ENCODE data around the gene ANKRD2.

ANKRD2 gene

DNA sequence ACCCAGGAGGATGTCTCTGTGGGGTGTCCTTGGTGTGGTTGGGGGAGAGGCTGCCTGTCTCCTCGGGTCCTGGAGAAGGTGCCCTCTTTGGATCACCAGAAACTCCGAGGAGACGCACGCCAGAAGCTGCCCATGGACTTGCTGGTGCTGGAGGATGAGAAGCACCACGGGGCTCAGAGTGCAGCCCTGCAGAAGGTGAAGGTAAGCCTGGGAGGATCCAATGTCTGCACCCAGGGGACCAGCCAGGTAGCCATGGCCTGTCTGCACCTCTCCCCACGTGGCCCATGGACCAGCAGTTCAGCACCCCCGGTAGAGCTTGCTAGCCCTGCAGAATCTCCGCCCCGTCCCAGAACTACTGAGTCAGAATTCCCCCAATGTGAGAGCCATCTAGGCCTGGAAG lies 5.1 kb downstream of the ANKRD2 start:
- TF ChIP-seq, protein P1, sequence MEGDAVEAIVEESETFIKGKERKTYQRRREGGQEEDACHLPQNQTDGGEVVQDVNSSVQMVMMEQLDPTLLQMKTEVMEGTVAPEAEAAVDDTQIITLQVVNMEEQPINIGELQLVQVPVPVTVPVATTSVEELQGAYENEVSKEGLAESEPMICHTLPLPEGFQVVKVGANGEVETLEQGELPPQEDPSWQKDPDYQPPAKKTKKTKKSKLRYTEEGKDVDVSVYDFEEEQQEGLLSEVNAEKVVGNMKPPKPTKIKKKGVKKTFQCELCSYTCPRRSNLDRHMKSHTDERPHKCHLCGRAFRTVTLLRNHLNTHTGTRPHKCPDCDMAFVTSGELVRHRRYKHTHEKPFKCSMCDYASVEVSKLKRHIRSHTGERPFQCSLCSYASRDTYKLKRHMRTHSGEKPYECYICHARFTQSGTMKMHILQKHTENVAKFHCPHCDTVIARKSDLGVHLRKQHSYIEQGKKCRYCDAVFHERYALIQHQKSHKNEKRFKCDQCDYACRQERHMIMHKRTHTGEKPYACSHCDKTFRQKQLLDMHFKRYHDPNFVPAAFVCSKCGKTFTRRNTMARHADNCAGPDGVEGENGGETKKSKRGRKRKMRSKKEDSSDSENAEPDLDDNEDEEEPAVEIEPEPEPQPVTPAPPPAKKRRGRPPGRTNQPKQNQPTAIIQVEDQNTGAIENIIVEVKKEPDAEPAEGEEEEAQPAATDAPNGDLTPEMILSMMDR (IDR thresholded peaks at IDR 0.05; ENCODE audit: low read depth, low read length, missing control alignments): no peak
- H3K4me3 ChIP-seq (replicated peaks; ENCODE audit: low read depth, low read length): no peak overlapping the region
- DNase-seq (ENCODE audit: extremely low read depth, low read depth): no peak

DNA sequence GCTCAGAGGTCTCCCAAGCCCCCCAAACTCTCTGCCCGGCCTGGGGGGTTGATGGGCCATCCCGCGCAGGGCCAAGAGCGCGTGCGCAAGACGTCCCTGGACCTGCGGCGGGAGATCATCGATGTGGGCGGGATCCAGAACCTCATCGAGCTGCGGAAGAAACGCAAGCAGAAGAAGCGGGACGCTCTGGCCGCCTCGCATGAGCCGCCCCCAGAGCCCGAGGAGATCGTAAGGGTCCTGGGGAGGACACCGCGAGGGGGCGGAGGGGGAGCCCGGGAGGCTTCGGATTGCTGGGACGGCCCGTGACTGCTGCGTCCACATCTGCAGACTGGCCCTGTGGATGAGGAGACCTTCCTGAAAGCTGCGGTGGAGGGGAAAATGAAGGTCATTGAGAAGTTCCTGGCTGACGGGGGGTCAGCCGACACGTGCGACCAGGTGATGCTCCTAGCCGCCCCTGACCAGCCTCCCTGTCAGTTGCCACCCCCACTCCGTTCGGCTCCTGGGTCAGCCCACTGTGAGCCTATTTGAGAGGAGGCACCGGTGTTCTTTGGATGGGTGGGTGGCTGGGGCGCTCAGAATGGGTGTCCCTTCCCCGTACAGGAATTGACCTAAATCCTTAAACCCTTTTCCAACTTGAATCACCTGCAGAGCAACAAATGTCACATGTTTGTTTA lies 5.7 kb downstream of the ANKRD2 start:
- TF ChIP-seq, protein P1 (IDR thresholded peaks at IDR 0.05; ENCODE audit: low read depth, low read length, missing control alignments): no peak
- no peak for DNase-seq (ENCODE audit: extremely low read depth, low read depth)

DNA sequence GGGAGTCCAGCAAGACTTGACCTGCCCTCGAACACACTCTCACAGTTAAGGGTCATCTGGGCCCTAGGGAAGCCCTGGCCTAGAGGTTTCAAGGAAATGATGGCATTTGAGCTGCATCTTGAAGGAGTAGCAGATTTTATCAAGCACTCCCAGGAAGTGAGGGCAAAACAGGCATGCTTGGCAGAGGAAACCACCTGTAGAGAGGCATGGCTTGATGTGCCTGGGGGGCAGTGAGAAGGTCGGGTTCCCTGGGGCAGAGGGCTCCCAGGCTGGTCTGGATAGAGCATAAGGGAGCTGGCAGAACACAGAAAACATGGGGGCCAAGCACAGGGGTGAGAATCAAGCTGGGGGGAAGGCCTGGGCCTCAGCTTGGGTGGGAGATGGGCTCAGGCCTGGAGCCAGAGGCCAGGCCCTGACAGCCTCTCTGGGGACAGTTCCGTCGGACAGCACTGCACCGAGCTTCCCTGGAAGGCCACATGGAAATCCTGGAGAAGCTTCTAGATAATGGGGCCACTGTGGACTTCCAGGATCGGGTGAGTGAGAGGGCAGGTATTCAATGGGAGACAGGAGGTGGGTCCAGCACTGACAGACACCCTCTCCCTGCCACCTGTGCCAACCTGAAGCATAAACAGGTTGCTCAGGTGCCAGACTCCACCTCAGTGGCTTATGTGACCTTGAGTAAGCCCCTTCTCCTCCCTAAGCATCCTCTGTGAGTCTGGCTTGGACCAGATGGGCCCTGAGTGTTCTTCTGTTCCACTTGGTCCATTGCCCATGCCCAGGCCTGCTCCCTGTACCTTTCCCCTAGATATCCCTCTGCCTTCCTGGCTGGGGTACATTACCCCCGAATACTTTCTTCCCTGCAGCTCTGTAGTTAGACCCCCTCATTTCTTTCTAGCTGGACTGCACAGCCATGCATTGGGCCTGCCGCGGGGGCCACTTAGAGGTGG lies 8.1 kb downstream of the ANKRD2 start:
- no peak overlapping the region for H3K4me3 ChIP-seq (replicated peaks; ENCODE audit: low read depth, low read length)
- no peak for DNase-seq (ENCODE audit: extremely low read depth, low read depth)
- TF ChIP-seq, protein P1 (IDR thresholded peaks at IDR 0.05; ENCODE audit: low read depth, low read length, missing control alignments): no peak

More for the DNA sequence above, 5.7 kb downstream of the ANKRD2 start:
- H3K4me3 ChIP-seq (replicated peaks; ENCODE audit: low read depth, low read length): no peak overlapping the region

DNA sequence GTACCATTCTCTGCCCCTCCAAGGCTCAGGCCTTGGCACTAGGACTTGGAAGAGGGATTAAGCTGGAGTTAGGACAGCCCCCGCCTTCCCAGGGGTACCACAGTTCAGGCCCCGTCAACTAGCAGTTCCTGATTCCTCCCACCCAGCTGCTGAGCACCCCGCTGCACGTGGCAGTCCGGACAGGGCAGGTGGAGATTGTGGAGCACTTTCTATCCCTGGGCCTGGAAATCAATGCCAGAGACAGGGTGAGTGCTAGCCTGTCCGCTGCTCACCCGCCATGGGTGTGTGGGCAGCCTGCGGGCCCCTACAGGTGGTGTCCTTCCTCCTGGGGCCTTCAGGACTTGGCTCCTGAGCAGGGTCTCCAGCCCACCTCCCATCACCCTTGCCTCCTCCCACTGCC lies 9.6 kb downstream of the ANKRD2 start:
- no peak for DNase-seq (ENCODE audit: extremely low read depth, low read depth)
- no peak overlapping the region for H3K4me3 ChIP-seq (replicated peaks; ENCODE audit: low read depth, low read length)
- TF ChIP-seq, protein P1 (IDR thresholded peaks at IDR 0.05; ENCODE audit: low read depth, low read length, missing control alignments): no peak

DNA sequence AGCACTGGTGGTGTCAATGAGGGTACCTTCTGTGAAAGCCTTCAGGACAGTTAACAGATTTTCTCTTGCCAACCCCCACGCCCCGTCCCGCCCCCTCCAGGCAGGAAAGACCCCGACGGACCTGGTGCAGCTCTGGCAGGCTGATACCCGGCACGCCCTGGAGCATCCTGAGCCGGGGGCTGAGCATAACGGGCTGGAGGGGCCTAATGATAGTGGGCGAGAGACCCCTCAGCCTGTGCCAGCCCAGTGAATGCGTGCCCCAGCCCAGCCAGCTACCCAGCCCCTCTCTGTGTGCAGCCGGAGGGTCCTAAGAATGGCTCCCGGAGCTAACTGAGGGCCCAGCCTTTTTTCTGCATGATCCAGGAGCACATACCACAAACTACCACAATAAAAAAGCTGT lies 10.9 kb downstream of the ANKRD2 start:
- TF ChIP-seq, protein P1 (IDR thresholded peaks at IDR 0.05; ENCODE audit: low read depth, low read length, missing control alignments): no peak
- H3K4me3 ChIP-seq (replicated peaks; ENCODE audit: low read depth, low read length): no peak overlapping the region
- no peak for DNase-seq (ENCODE audit: extremely low read depth, low read depth)

DNA sequence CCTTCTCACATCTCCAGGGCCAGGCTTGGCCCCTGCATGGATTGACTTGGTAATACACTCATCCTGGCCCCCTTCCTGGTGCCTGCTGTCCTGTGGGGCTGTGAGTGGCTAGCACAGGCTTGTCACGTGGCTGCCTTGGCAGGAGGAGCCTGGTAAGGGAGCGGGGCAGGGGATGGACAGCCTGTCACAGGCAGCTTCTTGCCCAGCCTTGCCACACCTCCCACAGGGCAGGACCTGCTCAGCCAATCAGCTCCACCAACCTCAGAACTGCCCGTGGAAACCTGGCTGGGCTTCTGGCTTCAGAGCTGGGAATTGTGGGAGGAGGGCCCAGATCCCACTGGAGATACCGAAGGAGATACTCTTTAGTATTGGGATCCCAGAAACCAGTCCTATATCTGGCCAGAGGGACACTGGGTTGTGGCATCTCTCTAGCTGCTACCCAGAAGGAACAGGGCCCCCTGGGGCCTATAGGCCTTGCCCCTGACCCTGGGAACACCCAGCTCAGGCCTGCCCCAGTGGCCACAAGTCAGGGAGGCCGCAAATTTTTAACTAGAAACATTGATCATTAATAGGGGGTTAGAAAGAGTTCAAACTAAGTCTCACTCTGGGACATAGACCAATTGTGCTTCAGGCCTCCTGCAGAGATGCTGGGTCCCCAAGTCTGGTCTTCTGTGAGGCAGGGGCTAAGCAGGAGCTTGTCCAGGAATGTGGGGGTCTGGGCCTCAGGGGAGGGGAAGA lies 11.7 kb downstream of the ANKRD2 start, which contains the start of gene HOGA1:
Gene HOGA1 (plus strand): TSS at position 330 of the 738 bp plus-strand sequence. CDS start 315 bp downstream, at position 645.
- no peak within 1 kb of the TSS for H3K4me3 ChIP-seq (replicated peaks; ENCODE audit: low read depth, low read length)
- TF ChIP-seq, protein P1 (IDR thresholded peaks at IDR 0.05; ENCODE audit: low read depth, low read length, missing control alignments): no peak
- DNase-seq (ENCODE audit: extremely low read depth, low read depth): no peak
